Endodermal cell (in vitro differentiated cells): Measurements from ENCODE around the gene ATP1B4. TPM values are rescaled to one million over a fixed set of nuclear protein-coding genes. Genes with fewer than 3 reads are reported as not detected.

Source experiments
- DNase-seq: peaks from one replicate; pipeline ENCODE4 v3.0.0-alpha.2; 2017
- H3K27ac ChIP-seq: 2 replicates; pipeline ENCODE4 v1.5.1; 2013; ENCODE audit warnings: mild to moderate bottlenecking, low read depth, low read length, moderate library complexity
- H3K27me3 ChIP-seq: 2 replicates; pipeline ENCODE4 v1.6.1; 2013; ENCODE audit warnings: mild to moderate bottlenecking, low read length, moderate library complexity; ENCODE audit not compliant: insufficient read depth, control insufficient read depth, poor library complexity, severe bottlenecking
- H3K36me3 ChIP-seq: 2 replicates; pipeline ENCODE4 v1.7.0; 2013; ENCODE audit warnings: mild to moderate bottlenecking, low read length, moderate library complexity; ENCODE audit not compliant: control insufficient read depth, insufficient read depth
- H3K4me1 ChIP-seq: one replicate; pipeline ENCODE4 v1.7.0; 2013; ENCODE audit warnings: low read length; ENCODE audit not compliant: control insufficient read depth, insufficient read depth
- H3K4me3 ChIP-seq: 2 replicates; pipeline ENCODE4 v1.5.1; 2013; ENCODE audit warnings: mild to moderate bottlenecking, low read length, moderate library complexity
- H3K9ac ChIP-seq: 2 replicates; pipeline ENCODE4 v1.6.1; 2013; ENCODE audit warnings: mild to moderate bottlenecking, low read length, moderate library complexity; ENCODE audit not compliant: poor library complexity, severe bottlenecking; ENCODE audit errors: extremely low read depth
- H3K9me3 ChIP-seq: 2 replicates; pipeline ENCODE4 v1.6.1; 2013; ENCODE audit warnings: mild to moderate bottlenecking, low read length, moderate library complexity; ENCODE audit not compliant: control insufficient read depth
- H3K27ac Mint-ChIP-seq: 2 replicates; pipeline ENCODE4 v1.8.0; 2020; ENCODE audit warnings: mixed read lengths
- H3K27me3 Mint-ChIP-seq: 2 replicates; pipeline ENCODE4 v1.8.0; 2021; ENCODE audit warnings: mild to moderate bottlenecking, mixed read lengths; ENCODE audit not compliant: insufficient read depth
- H3K36me3 Mint-ChIP-seq: 2 replicates; pipeline ENCODE4 v1.8.0; 2020; ENCODE audit warnings: low read depth, mixed read lengths
- H3K4me1 Mint-ChIP-seq: 2 replicates; pipeline ENCODE4 v1.8.0; 2020; ENCODE audit warnings: mixed read lengths
- H3K4me3 Mint-ChIP-seq: 2 replicates; pipeline ENCODE4 v1.8.0; 2020; ENCODE audit warnings: mild to moderate bottlenecking, moderate library complexity, mixed read lengths
- H3K9me3 Mint-ChIP-seq: 2 replicates; pipeline ENCODE4 v1.8.0; 2020; ENCODE audit warnings: mild to moderate bottlenecking, mixed read lengths
- CTCF ChIP-seq: fragments of 200-600 bp; sonication (generic); conservative IDR thresholded peaks from 2 replicates; pipeline ENCODE4 v1.5.0; 2021; ENCODE audit warnings: antibody characterized with exemption, mild to moderate bottlenecking
- WGBS, 2 experiments: methylation state at CpG; one replicate each; pipeline versions ENCODE4 v1.1.5 to v1.1.7; 2013; ENCODE audit warnings: missing lambda C conversion rate in 2 of 2, mixed read lengths in 1 of 2; ENCODE audit not compliant: insufficient coverage in 1 of 2, insufficient read length in 1 of 2; 5-methylcytosine and 5-hydroxymethylcytosine counted together
- total RNA-seq, 2 donors: library from RNA; stranded (reverse); fragmentation: NEBNext Ultra II Directional in 1 of 2; extraction: Animal tissue kit (Norgen Biotek cat#: 25700) in 1 of 2; gene quantifications; 2 replicates in 1 of 2; 3 replicates in 1 of 2; pipeline ENCODE4 v1.2.1, GENCODE V29; 2021

Gene ATP1B4
- total RNA-seq, 2 donors from 2014 or later, result not detected

- Mint-ChIP-seq H3K9me3 (peaks cover 60% of the 10 kb centered on the region), H3K4me3 (no peak overlapping the region)
- 80% methylated on average over 4 of the region's 5 CpGs; no CpG with 5 or more reads in 1 of the 2 experiments for WGBS, 2 experiments
Measured at GRCh38 chrX:120406638-120407037, 44.7 kb downstream of the ATP1B4 start.

GRCh38 chrX:120408168-120408567, 46.3 kb downstream of the ATP1B4 start:
- Histone ChIP-seq H3K36me3 (no peaks in the 10 kb centered on the region), H3K27me3 (no peaks in the 10 kb centered on the region), H3K9me3 (no peaks in the 10 kb centered on the region), H3K9ac (no peak overlapping the region), H3K4me3 (no peak overlapping the region), H3K27ac (no peak overlapping the region), H3K4me1 (no peaks in the 10 kb centered on the region)
- H3K9me3 Mint-ChIP-seq, result peaks cover 63% of the 10 kb centered on the region
- H3K27me3 Mint-ChIP-seq, result no peaks in the 10 kb centered on the region
- 76 to 100% methylated on average over 1 of the region's 1 CpG for WGBS, 2 experiments
- no peak overlapping the region for H3K27ac Mint-ChIP-seq
- no peaks in the 10 kb centered on the region for H3K36me3 Mint-ChIP-seq
- TF ChIP-seq CTCF, result no peak
- no peak overlapping the region for H3K4me3 Mint-ChIP-seq
- no peak for DNase-seq
- H3K4me1 Mint-ChIP-seq, result no peaks in the 10 kb centered on the region

More at GRCh38 chrX:120406638-120407037, 44.7 kb downstream of the ATP1B4 start:
- H3K4me3 ChIP-seq, result no peak overlapping the region
- H3K4me1 Mint-ChIP-seq, result no peaks in the 10 kb centered on the region
- no peaks in the 10 kb centered on the region for H3K36me3 Mint-ChIP-seq
- no peak for TF ChIP-seq CTCF
- no peaks in the 10 kb centered on the region for H3K27me3 ChIP-seq
- no peaks in the 10 kb centered on the region for H3K36me3 ChIP-seq
- no peaks in the 10 kb centered on the region for H3K4me1 ChIP-seq
- H3K27ac ChIP-seq, result no peak overlapping the region
- DNase-seq, result no peak
- no peak overlapping the region for H3K27ac Mint-ChIP-seq
- H3K27me3 Mint-ChIP-seq, result no peaks in the 10 kb centered on the region
- H3K9ac ChIP-seq, result no peak overlapping the region
- no peaks in the 10 kb centered on the region for H3K9me3 ChIP-seq

GRCh38 chrX:120419463-120419862, 57.6 kb downstream of the ATP1B4 start:
- H3K36me3 Mint-ChIP-seq, result no peaks in the 10 kb centered on the region
- H3K27ac Mint-ChIP-seq, result no peak overlapping the region
- Histone ChIP-seq H3K9me3 (no peaks in the 10 kb centered on the region), H3K4me3 (no peak overlapping the region), H3K9ac (no peak overlapping the region), H3K27ac (no peak overlapping the region), H3K27me3 (no peaks in the 10 kb centered on the region), H3K36me3 (no peaks in the 10 kb centered on the region), H3K4me1 (no peaks in the 10 kb centered on the region)
- H3K4me3 Mint-ChIP-seq, result no peak overlapping the region
- no peak for DNase-seq
- H3K27me3 Mint-ChIP-seq, result no peaks in the 10 kb centered on the region
- no peak for TF ChIP-seq CTCF
- peaks cover 49% of the 10 kb centered on the region for H3K9me3 Mint-ChIP-seq
- no peaks in the 10 kb centered on the region for H3K4me1 Mint-ChIP-seq
- WGBS, 2 experiments, result 93% methylated on average over 2 of the region's 2 CpGs; no CpG with 5 or more reads in 1 of the 2 experiments
